AML-193 (cell line): ENCODE data around the gene ADAMTS14.

Experiments
- DNase-seq, 2 experiments: peaks; one replicate each; lab custom pipeline; 2025; lab: John Stamatoyannopoulos, UW

Gene ADAMTS14

DNA sequence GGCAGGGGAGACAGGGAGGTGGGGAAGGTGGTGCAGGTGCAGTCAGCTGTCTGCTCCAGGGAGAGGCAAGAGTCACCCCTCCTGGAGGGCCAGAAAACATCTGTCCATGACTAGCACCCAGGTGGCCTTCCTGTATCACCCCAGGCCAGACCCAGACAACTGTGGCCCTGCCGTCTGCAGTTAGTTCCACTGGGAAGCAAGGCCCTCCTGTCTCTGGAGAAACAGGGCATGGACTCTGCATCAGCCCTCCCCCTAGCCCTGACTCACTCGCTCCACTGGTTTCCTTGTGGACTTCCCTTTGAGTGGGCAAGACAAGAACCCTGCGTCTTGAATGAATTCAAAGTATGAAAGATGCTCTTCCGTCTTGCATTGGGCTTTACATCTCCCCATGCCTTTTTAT is 100.3 kb downstream of the ADAMTS14 start:
- DNase-seq, result no peak

DNA sequence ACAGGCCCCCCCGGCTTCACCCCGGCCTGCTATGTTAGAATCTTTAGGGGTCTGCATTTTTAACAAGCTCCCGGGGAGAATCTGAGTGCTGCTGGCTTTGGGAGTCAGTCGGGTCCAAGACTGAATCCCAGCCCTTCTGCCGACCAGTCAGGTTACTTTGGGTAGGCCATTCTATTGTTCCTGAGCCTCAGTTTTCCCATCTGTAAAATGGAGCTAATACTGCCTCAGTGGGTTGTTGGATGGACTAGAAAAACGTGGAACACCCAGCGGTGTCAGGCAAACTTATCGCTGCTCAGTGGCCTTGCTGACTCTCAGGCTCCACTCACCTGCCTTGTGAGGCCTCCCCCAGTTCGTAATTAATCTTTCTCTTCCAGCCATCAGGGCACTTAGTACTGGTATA is 101.2 kb downstream of the ADAMTS14 start:
- no peak for DNase-seq

DNA sequence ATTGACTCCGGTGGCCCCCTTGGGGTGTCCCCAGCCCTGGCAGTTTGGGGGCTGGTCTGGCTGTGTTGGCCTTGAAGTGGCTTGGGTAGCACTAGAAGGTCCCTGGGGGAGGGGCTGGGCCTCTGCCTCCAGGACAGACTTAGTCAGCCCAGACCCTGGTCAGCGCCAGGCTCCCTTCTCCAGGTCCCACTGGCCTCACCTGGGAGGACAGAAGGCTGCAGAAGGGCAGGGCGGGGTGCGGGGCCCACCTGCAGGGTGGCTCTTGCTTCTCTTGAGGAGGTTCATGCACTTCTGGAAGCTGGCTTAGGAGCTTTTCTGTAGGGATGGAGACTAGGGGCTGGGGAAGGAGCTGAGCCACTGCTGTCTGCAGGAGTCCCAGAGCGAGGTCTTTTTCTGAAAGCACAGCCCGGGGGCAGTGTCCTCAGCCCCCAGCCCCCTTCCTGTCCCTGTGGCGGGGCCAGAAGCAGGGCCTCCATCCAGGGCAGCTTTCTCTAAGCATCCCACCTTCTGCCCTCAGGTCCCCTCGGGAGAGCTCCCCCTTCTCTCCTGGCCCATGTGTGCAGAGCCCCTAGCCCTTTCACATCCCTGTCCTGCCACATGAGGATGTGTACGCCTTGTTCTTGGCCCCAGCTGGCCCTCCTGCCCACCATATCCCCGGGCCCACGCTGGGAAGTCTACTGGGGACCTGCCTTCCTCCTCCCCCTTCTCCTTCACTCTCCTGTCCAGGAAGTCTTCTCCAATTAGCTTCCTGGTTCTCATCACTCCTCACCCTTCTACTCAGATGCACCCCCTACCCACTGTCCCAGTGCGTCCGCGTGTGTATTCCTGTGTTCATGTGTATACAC is 101.9 kb downstream of the ADAMTS14 start:
- DNase-seq, result no peak

DNA sequence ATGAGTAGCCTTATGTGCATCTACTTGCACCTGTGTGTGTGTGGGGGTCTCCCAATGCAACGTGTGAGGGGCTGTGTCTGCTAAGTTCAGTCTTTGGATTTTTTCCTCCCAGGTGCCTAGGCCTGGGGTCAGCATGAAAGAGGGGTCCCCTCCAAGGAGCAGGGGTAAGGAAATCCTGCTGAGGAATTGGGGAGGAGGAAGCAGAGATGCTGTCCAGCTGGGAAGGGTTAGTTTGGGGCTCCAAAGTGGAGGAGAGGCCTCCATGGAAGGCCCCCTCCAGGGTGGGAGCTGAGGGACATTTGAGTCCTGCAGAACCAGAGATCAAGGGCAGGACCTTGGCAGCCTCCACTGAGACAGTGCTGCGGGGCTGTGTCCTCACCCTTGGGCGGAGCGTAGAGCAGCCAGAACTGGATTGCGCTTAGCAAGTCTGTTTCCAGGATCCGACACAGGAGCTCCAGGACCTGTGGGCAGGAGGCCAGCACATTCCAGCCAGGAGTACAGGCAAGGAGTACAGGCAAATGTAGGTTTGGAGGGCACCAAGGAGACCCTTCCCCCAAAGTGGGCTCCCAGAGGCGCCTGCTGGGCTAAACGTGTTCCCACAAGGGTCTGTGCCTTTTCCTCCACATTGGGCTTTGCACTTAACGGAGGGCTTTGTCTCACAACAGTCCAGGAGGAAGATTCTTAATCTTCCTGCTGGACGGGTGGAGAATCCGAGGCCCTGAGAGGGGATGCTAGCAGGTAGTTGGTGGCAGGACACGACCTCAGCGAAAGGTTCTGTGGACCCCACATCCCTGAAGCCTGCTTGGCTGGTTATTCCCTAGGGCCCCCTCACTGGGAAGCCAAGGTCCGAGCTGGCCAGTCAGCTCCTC is 102.7 kb downstream of the ADAMTS14 start:
- DNase-seq, result no peak

DNA sequence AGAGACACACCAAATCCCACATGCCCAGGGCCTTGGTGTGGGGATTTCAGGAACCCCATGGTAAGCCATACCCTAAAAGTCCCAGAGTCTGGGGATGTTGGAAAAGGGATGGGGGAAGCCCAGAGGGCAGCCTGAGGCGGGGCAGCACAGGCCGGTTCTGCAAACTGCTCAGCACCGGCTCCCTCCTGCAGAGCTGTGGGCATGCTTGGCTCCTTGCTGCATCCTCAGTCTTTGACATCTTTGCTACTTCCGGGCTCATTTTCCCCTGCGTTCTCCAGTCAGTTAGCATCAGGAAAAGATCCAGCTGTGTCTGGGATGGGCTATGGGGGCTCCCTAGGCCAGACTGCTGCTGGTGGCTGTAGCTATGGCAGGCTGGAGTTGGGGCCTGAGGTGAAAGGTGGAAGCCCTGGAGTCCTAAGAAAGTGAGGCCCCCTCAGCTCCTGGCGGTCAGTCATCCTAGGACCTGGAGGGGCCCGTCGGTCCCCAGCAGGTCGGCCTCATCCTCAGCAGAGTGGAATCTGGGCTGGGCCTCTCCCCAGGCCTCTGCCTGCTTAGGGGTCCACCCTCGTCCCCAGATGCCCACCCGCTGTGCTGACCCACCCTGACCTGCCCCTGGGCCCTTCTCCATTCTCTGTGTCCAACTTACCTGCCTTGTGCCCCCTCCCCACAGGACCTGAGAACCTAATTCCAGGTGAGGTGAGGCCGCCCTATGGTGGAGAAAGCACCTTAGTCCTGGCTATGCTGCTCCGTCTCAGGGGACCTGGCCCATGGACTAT is 103.6 kb downstream of the ADAMTS14 start:
- DNase-seq, result no peak

DNA sequence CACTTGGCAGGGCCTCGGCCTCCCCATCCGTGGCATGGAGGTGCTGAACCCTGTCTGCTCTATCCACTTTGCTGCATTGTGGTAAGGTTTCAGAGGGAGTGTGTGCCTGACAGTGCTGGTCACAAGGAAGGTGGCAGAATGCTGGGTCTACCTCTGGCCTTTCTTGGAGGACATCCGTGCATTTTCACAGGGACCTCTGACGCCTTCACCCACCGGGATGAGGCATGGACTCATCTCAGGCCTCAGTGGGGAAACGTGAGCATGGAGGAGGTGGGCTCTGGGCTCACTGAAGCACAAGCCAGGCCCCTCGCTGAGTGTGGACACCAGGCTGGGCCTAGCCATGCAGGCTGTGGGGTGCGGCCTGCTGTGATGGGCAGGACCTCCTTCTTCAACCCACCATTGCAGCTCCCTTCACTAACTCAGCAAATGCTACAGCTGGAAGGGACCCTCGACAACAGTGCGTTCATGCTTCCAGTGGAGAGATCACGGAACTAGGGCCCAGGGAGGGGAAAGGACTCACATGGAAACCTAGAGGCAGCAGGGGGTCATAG is 104.2 kb downstream of the ADAMTS14 start:
- DNase-seq, result no peak

DNA sequence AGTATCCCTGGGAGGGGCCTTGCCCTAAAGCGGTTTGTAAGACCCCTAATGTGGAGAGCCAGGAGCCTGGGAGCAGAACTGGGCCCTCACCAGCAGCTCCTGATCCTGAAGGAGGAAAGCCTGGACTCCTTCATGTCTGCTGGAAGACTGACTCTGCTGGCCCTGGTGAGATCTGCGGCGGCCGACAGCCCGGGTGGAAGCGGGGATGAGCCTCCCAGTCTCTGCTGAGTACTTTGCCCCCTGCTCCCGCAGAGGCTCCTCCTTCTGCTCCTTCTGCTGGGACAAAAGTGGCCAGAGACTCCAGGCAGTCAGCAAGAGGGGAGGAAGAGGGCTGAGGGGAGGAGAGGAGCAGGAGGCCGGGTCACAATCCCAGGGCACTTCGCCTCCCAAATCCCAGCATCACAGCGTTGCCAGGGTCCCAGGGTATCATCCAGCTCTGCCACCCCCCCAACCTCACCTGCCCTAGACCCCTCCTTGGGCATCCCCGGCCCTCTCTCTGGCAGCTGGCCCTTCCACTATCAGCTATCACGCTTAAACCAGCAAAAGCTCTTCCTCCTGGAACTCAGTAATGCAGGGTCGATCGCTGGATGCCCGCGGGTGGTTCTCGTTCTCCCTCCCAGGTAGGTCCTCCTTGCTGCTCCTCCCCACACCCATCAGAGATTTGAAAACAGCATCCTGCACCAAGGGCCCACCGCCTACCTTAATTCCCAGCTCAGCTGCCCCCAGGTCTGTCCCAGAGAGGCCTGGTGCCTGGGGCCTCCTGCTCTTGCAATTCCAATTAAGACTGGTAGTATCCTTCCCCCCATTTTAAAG is 105.0 kb downstream of the ADAMTS14 start:
- no peak for DNase-seq

DNA sequence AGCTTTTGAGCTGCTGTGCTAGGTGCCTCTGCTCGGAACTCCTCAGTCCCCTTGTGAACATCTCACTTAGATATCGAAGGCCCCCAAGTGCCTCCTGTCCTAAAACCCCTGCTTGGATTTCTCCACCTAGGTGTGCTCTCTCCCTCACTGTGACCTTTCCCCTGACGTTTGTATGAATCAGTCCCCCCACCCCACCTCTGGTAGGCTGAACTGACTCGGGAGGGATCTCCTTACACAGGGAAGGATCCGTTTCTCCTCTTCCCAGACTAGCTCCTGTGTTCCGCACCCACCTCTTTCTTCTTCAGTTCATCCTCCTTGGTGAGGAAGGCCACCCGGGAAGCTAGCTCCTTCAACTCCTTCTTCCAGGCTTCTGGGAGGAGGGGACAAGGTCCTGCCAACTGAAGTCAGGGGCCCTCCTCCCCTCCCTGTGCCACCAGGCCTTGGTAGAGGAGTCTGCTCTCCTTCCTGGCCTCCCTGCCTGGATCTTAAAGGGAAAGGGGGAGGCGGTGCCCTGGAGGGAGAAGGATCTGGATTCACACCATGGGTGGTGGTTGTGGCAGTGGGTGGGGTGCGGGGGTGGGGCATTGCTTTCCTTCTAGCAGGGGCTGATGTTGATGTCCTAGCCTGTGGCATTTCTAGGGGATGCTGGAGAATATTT is 106.1 kb downstream of the ADAMTS14 start:
- DNase-seq, result no peak

DNA sequence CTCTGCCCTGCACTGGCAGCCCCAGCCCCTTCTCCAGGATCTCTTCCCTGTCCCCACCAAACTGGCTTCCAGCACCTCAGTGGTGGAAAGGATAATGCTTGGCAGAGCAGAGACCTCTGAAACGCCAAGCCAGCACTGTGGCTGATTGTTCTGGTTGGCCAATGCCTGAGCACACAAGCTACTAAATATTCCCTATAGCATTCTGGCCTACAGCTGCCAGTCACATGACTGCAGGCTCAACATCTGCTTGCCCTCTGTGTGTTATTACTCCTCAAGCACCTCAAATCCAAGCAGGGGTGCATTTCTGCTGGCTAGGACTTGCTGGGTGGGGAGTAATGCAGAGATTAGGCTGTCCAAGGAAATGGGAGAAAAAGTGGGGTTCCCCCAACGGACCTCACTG is 106.8 kb downstream of the ADAMTS14 start:
- DNase-seq, result no peak

DNA sequence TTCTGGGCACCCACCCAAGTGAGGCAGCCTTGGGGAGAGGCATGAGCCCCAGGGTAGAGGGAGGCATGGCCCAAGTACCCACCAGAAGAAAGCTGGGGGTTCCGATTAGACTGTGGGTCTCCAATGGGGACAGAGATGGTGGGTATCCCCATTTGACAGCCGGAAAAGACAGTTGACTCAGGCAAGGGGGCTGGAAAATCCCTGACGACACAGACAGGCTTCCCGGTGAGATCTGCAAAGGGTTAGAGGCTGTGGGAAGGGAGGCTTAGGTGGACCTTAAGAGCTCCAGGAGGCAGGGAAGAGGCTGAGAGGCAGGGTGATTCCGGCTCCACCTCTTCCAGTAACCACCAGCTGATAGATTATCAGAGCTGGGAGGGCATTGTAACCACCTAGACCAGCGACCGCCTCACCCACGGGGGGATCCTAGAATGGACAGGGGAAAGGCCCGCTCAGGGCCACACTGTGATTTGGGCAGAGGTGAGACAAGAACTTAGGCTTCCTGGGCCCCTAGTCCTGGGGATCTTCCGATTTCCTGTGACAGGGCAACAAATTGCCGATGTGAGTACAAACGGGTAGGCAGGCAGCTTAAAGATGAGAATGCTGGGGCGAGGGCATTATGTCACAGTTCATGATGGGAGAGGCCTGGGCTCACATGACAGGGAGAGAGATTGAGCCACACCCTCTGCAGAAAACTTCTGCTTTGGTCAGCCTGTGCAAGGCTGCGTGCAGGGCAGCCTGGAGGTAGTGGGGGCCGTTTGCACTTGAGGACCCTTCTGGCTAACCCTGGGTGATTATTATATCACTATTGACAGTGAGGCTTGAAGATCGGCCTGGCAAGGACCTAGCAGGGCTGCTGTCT is 107.4 kb downstream of the ADAMTS14 start:
- DNase-seq, result no peak

DNA sequence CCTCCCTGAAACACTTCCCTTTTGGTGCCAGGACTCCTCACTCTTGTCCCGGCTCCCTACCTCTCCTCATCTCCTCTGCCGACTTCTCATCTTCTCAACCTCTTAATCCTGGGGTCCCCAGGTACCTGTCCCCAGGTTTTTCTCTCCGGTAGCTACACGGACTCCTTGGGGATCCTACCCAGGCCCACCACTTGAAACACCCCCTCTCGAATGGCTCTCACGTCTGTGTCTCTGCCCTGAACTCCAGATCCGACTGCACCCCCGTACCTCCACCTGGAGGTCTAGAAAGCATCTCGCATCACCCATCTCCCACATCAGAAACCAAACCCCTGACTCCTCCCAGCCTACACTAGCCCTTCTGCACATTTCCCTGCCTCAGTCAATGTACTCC is 108.1 kb downstream of the ADAMTS14 start:
- DNase-seq, result no peak

DNA sequence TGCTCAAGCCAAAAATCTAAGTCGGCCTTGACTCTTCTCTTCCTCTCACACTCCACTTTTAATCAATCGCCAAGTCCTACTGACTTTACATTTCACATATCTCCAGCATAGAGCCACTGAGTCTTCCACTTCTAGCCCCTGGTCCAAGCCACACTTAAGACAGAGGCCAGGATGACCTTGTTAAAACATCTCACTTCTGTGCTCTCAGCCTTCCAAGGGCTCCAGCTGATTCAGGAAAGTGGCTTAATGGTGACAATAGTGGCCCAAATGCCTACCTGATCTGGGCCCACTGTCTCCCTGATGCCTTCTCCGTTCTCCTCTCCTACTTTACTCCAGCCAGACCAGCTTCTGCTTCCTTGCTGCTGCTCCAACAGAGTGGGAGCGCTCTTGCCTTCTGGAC is 108.5 kb downstream of the ADAMTS14 start:
- DNase-seq, result no peak

DNA sequence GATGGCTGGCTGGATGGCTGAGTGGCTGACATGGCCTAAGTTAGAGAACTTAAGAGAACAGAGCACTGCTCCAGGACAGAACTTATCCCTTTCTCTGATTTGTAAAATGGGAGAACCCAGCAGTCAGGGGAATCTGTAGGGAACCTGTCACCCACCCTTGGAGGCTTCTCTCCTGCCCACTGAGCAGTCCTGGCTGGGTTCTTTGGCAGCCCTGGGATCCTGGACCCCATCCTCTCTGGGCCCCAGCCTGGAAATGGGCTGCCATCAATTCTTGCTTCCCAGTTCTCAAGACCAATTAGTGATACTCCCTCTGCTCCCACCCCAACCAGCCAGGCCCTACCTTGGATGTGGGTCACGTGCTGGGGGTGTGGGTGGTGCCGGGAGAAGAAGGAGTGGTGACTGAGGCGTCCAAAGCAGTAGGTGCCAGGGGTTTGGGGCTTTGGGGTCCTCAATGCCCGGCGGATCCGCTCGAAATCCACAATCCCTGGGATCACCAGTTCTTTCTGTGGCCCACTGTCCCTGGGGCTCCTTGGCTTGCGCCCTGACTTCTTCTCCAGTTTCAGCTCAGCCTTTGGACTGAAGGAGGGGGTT is 109.2 kb downstream of the ADAMTS14 start:
- DNase-seq, result no peak

DNA sequence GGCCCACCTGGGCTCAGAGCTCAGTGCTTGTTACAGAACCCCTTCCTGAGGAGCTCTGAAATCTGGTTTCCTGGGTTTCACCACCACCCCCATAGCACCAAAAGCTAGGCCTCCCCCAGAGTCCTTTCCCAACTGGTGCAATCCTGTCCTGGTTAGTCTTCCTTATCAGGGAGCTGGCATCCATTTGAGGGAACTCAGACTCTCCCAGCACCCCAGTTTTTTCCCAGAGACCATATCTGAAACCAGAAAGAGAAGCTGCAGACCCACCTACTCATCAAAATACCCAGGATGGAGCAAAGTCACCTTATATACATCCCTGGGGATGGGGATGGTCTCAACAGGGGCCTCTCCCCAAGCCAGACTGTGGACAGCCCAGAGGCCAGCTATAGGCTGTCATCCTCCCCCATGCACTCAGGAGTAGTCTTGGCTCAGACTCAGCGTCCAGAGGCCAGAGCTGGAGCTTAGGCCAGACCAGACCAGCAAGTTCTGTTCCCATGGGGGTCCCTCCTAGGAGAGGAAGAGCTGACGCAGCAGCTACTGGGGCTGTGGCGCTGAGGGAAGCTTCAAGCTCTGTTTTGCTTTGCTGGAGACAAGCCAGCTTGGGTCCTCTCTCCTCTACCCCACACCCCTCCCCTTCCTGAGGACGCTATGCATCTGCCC is 109.9 kb downstream of the ADAMTS14 start:
- DNase-seq, result no peak

DNA sequence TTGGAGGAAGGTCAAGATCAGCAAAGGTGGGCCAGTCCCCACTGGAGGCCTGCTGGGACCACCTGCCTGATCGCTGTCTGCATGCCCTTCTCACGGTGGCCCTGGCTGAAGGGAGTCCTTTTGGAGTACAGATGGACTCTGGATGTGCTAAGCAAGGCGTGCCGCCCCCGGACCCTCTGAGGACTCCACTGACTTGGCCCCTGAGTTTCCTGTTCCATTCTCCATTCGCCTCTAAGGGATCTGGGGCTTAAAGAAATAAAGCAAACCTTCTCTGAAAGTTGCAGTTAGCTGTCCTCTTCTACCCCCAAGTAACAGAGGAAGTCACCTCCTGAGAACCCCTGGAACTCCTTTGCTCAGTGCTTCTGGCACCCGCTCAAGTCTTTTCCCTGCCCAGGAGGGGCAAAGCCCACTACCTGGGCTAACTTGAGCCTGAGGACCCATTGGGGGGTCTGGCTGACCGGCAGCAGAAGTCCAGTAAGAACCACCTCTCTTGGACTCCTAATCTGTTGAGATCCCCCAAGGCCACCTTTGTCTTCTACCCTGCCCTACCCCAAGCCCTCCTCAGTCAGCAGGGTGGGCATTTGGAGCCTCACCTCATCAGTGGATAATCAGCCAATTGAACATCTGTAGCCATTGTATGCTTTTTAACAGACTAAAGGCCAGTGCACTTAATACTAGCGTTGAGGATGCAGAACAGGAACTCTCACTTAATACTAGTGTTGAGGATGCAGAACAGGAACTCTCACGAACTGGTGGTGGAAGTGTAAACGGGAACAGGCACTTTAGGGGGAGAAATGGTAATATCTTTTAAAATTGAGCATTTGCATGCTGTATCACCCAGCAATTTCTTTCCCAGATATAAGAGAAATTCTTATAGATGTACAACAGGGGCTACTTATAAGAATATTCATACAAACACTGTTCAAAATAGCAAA is 110.7 kb downstream of the ADAMTS14 start:
- DNase-seq, result no peak

DNA sequence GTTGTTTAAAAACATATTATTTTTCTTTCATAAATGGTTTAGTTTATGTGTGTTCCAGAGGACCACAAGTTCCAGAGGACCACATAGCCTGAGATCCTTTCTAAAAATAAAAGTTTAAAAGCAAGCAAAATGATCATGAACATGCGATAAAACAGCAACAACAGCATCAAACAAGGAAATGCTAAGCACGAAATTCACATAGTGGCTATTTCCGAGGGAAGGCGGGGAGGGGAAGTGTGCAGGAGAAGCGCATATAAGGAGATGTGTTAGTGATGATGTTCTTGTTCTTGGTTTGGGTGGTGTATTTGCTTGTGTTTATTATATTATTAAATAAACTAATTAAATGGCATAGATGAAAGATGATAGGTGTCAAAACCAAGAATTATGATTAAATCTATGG is 111.7 kb downstream of the ADAMTS14 start:
- DNase-seq, result no peak

DNA sequence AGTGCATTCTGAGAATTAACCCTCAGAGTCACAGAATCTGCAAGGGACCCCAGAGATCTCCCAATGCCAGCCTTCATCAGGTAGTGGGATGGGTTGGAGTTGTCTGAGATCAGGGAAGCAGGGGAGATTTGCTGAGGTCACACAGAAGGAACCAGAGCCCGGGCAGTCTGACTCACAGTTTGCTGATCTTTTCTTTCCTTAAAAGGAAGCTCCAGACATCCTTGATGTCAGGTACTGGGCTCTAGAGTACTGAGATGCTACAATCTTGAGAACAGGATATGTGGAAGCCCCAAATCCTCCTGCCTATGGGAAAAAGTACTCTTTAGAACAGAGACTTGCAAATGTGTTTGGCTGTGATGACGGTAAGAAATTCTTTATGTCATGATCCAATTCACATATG is 112.2 kb downstream of the ADAMTS14 start:
- DNase-seq, result no peak

DNA sequence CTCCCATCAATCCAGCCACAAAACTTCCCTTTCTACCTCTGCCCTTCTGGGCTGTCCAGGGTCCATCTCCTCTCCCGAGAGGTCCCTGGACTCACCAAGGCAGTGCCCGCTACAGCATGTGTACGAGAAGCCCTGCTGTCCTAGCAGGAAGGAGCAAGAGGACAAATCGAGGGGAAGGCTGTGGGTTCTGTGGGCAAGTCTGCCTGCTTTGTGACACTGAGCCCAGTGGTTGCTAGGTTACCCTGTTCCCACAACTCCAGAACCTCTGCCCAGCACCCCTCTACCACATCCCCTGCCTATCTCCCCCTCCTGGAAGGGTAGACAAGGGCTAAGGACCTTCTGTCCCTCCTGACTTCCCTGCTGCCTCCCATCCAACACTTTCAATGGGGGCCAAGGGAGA is 112.9 kb downstream of the ADAMTS14 start, which contains the start of gene TBATA:
TBATA (minus strand) TSS at position 188 of the 400 bp plus-strand sequence. CDS start 1,998 bp downstream, outside the sequence.
- DNase-seq, result no peak
